GM19397 (cell line): ENCODE measurements around the gene SLC35A3.
A peak's percentile ranks its signal among the peaks of the same experiment; 100 is the strongest.
"Not testable (repeated sequence)": the region's sequence is repeated elsewhere in the genome, so short reads cannot be mapped to it uniquely, and the experiment has no call there.

Experiments
- ATAC-seq: cut with Tn5 transposase; IDR thresholded peaks from one replicate; pipeline ENCODE4 v1.9.1; 2021; ENCODE audit warnings: mild to moderate bottlenecking, moderate library complexity; ENCODE audit not compliant: unreplicated experiment

The SLC35A3 gene

GRCh38 chr1:99969729-99970621 lies at the start of gene SLC35A3:
Gene SLC35A3 (plus strand): TSS chr1:99969996. CDS start chr1:99993555, 23,559 bp downstream.
- peak; percentile 97 for ATAC-seq

DNA sequence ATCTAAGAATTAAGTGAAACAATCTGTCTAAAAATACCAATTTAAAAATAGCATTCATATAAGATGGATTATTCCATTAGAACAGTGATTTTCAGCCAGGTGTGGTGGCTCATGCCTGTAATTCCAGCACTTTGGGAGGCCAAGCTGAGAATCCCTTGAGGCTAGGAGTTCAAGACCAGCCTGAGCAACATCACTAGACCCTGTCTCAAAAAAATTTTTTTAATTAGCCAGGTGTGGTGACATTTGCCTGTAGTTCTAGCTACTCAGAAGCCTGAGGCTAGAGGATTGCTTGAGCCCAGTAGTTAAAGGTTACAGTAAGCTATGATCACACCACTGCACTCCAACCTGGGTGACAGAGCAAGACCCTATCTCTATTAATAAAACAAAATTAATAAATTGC lies 35.0 kb upstream of the SLC35A3 start:
- ATAC-seq: no peak

GRCh38 chr1:99935534-99935933 lies 34.3 kb upstream of the SLC35A3 start:
- no peak for ATAC-seq

GRCh38 chr1:99936071-99936470 lies 33.7 kb upstream of the SLC35A3 start:
- ATAC-seq: no peak

- no peak for ATAC-seq
These were observed 27.1 kb upstream of the SLC35A3 start for GRCh38 chr1:99942723-99943122.

- no peak for ATAC-seq
These were observed 26.5 kb upstream of the SLC35A3 start for GRCh38 chr1:99943223-99943794.

- ATAC-seq: no peak
These were observed 25.6 kb upstream of the SLC35A3 start for GRCh38 chr1:99944192-99944591.

GRCh38 chr1:99945174-99945573 lies 24.6 kb upstream of the SLC35A3 start:
- ATAC-seq: no peak

- no peak for ATAC-seq
These were observed 19.3 kb upstream of the SLC35A3 start for GRCh38 chr1:99950486-99950885.

DNA sequence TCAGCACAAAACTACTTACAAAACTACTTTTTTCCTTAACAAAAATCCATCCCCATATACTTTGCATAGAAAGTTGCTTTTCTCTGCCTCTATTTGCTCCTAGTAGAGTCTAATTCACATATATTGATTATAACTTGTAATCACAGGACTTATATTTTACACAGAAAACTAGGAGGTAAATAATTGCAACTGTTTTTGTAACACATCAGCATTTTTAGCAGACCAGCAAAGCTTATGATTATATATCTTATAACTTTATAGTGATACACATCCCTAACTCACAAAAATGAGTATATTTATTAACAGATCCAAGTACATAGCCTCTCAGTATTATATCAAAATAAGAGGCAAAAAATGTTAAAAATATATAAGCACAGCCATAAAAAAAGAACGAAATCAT lies 17.3 kb upstream of the SLC35A3 start:
- ATAC-seq: no peak

GRCh38 chr1:99955375-99955774 lies 14.4 kb upstream of the SLC35A3 start:
- no peak for ATAC-seq

DNA sequence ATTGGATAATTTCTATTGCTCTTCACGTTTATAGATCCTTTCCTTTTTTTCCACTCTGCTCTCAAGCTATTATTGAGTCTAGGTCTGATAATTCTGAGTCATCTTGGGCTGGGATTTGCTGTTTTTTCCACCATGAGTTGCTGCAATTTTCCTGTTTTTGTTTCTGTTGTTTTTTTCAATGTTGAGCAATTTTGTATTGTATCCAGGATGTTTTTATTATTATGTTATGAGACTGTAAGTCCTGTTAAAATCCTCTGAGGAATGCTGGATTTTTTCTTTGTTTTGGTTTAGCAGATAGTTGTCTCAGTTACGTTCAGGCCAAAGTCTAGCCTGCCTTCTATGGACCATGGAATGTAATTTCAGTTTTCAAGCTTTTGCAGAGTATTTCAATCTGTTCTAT lies 13.0 kb upstream of the SLC35A3 start:
- no peak for ATAC-seq

DNA sequence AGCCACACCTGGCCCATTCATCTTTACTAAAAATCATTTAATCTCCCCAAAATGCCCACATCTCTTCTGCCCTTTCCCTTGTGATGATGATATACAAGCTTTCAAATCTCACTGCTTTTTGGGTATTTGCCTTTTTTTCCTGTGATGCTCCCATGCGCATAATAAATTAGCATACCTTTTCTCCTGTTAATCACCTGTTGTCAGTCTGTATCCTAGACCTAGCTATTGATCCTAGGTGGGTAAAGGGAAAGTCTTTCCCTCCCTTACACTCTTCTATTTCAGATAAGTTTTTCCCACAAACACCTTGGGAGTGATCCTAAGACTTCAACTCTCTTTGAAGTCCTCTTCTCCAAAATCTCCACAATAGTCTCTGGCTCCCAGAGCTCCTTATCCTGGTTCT lies 12.0 kb upstream of the SLC35A3 start:
- no peak for ATAC-seq

DNA sequence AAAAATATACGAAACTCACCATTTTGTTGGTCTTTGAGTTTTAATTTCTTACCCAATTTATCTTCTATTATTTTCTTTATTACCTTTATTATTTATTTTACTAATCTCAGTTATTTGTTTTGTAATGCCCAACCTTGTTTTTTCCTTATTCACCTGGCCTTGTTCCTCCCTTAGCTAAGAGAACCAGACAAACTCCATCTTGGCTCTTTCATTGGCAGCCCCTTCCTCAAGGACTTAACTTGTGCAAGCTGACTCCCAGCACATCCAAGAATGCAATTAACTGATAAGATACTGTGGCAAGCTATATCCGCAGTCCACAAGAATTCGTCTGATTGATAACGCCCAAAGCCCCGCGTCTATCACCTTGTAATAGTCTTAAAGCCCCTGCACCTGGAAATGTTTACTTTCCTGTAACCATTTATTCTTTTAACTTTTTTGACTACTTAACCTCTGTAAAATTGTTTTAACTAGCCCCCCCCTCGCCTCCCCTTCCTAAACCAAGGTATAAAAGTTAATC lies 10.5 kb upstream of the SLC35A3 start:
- not testable (repeated sequence) for ATAC-seq

DNA sequence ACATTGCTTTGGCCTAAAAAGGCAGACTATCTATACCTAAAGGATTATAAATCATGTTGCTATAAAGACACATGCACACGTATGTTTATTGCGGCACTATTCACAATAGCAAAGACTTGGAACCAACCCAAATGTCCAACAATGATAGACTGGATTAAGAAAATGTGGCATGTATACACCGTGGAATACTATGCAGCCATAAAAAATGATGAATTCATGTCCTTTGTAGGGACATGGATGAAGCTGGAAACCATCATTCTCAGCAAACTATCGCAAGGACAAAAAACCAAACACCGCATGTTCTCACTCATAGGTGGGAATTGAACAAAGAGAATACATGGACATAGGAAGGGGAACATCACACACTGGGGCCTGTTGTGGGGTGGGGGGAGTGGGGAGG lies 9.5 kb upstream of the SLC35A3 start:
- ATAC-seq: not testable (repeated sequence)

- no peak for ATAC-seq
These were observed 6.6 kb upstream of the SLC35A3 start for GRCh38 chr1:99963041-99963795.

DNA sequence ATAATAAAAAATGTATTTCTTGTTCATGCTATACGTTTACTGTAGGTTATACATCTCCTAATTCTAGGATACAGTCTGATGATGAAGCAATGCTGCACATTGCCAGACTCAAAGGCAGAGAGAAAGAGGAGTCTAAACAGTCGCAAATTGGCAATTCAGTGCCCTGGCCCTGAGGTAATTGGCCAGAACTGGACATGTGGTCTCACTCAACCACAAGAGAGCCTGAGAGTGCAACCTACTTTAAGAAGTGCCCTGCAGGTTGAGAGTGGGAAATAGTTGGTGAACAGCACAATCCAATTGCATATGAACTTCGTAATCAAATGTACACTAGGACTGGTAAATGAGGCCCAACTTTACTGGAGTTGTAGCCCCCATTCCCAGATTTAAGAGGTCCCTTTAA lies 5.0 kb upstream of the SLC35A3 start:
- no peak for ATAC-seq

DNA sequence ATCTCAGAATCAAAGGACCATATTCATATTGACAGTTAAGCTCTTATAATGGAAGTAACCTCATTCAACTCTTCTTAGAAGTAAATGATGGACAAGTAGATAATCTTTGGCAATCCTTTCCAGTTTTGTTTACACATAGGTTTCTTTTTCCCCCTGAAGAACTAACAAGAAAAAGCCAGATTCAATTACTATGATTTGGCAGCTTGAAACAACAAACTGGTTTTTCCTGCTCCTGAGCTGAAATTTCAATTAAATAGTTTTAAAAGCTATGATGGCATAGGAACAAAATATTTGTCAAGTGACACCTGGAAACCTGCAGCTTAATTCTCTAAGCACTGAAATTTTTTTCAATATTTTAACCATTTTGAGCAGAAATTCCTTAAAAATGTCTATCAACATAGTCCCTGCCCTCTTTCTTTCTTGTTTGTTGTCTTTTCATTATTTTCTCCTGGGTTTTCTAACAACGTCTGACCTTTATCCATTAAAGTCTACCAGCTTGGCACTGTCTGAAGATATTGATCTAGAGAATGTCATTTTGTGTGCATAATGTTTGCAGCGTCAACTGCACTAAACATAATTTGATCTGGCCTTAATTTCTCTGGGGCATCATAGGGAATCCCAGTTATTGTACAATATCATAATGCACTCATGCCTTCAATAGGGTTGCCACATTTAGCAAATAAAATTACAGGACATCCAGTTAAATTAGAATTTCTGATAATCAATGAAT lies 4.0 kb upstream of the SLC35A3 start:
- no peak for ATAC-seq

DNA sequence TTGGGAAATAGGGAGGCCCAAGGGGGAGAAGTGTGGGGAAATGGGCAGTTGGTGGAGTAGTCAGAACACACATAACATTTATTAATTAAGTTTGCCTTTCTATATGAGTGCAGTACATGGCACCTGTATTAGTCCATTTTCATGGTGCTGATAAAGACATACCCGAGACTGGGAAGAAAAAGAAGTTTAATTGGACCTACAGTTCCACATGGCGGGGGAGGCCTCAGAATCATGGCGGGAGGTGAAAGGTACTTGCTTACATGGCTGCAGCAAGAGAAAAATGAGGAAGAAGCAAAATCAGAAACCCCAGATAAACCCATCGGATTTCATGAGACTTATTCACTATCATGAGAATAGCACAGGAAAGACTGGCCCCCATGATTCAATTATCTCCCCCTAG lies 1.6 kb upstream of the SLC35A3 start:
- no peak for ATAC-seq

DNA sequence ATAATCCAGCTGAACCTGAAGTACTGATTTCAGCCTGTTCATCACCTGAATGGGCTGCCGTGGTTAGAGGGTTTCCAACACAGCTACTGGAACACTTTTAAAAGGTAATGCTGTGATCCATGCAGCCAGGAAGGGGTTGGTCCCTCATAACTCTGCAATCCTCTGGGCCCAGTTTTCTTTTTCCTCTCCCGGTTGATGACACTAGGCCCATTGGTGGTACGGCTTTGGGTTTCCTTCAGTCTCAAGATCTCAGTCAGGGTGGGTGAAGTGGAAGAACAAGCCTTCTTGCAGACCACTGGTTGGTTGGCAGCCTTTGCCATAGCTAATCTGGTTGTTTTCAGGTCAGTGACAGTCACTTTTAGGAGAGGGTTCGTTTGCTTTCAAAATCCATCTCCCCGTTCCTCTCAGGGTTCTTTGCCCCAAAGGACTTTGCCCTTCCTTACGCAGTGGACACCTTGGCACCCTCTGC lies 502 bp upstream of the SLC35A3 start:
- peak; percentile 7 for ATAC-seq
